Endothelial cell of umbilical vein (primary cell): ENCODE measurements around the gene RMP24.

Source experiments
- BruUV-seq: library from RNA; stranded (reverse); fragments of 400-500 nt; replicated peaks from 2 replicates; lab custom pipeline; 2021; lab: Mats Ljungman, UMichigan
- CTCF ChIA-PET: fragments of 300-600, 350-600 bp; sonication (Branson Sonifier 250); formaldehyde crosslinking; loops from one replicate; lab custom pipeline; 2021; ENCODE audit warnings: antibody characterized with exemption, inconsistent platforms; lab: Charles Lee
- POLR2A ChIA-PET: fragments of 300-600, 350-600 bp; sonication (Branson Sonifier 250); formaldehyde crosslinking; loops from one replicate; lab custom pipeline; 2021; ENCODE audit warnings: antibody characterized with exemption, inconsistent platforms; lab: Charles Lee
- DNase-seq: peaks from one replicate; pipeline ENCODE4 v3.0.0-alpha.2; 2011; ENCODE audit warnings: low read depth, low spot score
- FAIRE-seq: peaks from 2 replicates; lab custom pipeline; 2011; peaks lifted over from hg19 to GRCh38; lab: Jason Lieb, UNC
- H2AFZ ChIP-seq: 2 replicates; pipeline ENCODE4 v1.6.0; 2012; ENCODE audit warnings: low read depth, low read length, control low read depth, inconsistent platforms
- H3K27ac ChIP-seq: 2 replicates; pipeline ENCODE4 v1.5.1; 2011; ENCODE audit warnings: low read depth, mild to moderate bottlenecking, control low read depth, low read length, moderate library complexity; ENCODE audit not compliant: insufficient read depth
- H3K27me3 ChIP-seq, 2 experiments: 2 replicates each; pipeline versions ENCODE4 v1.6.0 to v1.6.1; 2011; ENCODE audit warnings: low read length in 2 of 2, mixed read lengths in 1 of 2; ENCODE audit not compliant: control insufficient read depth in 2 of 2, insufficient read depth in 2 of 2
- H3K36me3 ChIP-seq, 2 experiments: 2 replicates in 1 of 2; 3 replicates in 1 of 2; pipeline ENCODE4 v1.5.1; 2011; ENCODE audit warnings: low read length in 2 of 2, mild to moderate bottlenecking in 1 of 2, moderate library complexity in 1 of 2; ENCODE audit not compliant: control insufficient read depth in 2 of 2, insufficient read depth in 2 of 2; ENCODE audit errors: extremely low read depth in 1 of 2
- H3K4me1 ChIP-seq: 3 replicates; pipeline ENCODE4 v1.5.1; 2011; ENCODE audit warnings: mild to moderate bottlenecking, low read length; ENCODE audit not compliant: control insufficient read depth, insufficient read depth; ENCODE audit errors: extremely low read depth
- H3K4me2 ChIP-seq: 2 replicates; pipeline ENCODE4 v1.6.1; 2011; ENCODE audit warnings: low read length, control low read depth, mixed read lengths; ENCODE audit not compliant: insufficient read depth
- H3K4me3 ChIP-seq, 3 experiments: fragments of 200-600 bp in 1 of 3; sonication (generic), shearing (Covaris generic) in 1 of 3; replicated peaks in 1 of 3; 2 replicates each; pipeline ENCODE4 v1.5.1; 2011 to 2016; ENCODE audit warnings: control low read depth in 3 of 3, low read length in 3 of 3, mild to moderate bottlenecking in 2 of 3, inconsistent platforms in 1 of 3, low read depth in 1 of 3, moderate library complexity in 1 of 3; ENCODE audit not compliant: insufficient read depth in 1 of 3
- H3K79me2 ChIP-seq: 2 replicates; pipeline ENCODE4 v1.6.0; 2012; ENCODE audit warnings: low read length, inconsistent platforms; ENCODE audit not compliant: control insufficient read depth, insufficient read depth
- H3K9ac ChIP-seq: replicated peaks from 2 replicates; pipeline ENCODE3; 2011; ENCODE audit warnings: low read length, control low read depth; ENCODE audit not compliant: insufficient read depth; ENCODE audit errors: extremely low read depth
- H3K9me1 ChIP-seq: replicated peaks from 3 replicates; pipeline ENCODE4 v1.6.0; 2011; ENCODE audit warnings: mild to moderate bottlenecking, low read length; ENCODE audit not compliant: control insufficient read depth, insufficient read depth; ENCODE audit errors: extremely low read depth
- H3K9me3 ChIP-seq: replicated peaks from 2 replicates; pipeline ENCODE4 v1.5.1; 2012; ENCODE audit warnings: low read length, inconsistent platforms; ENCODE audit not compliant: control insufficient read depth, insufficient read depth
- H4K20me1 ChIP-seq: replicated peaks from 2 replicates; pipeline ENCODE3; 2011; ENCODE audit warnings: mild to moderate bottlenecking, low read length; ENCODE audit not compliant: control insufficient read depth, insufficient read depth; ENCODE audit errors: extremely low read depth
- CTCF ChIP-seq, 2 donors: IDR thresholded peaks; 1 replicate in 1 of 2; 2 replicates in 1 of 2; pipeline ENCODE4 v1.5.1; 2011; ENCODE audit warnings: low read length in 2 of 2, mild to moderate bottlenecking in 2 of 2, moderate library complexity in 2 of 2, control low read depth in 1 of 2, inconsistent platforms in 1 of 2, low read depth in 1 of 2; ENCODE audit not compliant: insufficient read depth in 1 of 2; ENCODE audit errors: extremely low read depth in 1 of 2
- FOS ChIP-seq: IDR thresholded peaks from 2 replicates; pipeline ENCODE4 v1.6.1; 2011; ENCODE audit warnings: mild to moderate bottlenecking, low read length, moderate library complexity, borderline replicate concordance; ENCODE audit not compliant: insufficient read depth
- GATA2 ChIP-seq: IDR thresholded peaks from 2 replicates; pipeline ENCODE4 v1.7.0; 2011; ENCODE audit warnings: low read depth, mild to moderate bottlenecking, moderate library complexity, mixed read lengths, low read length; ENCODE audit not compliant: insufficient read length, insufficient read depth
- JUN ChIP-seq: IDR thresholded peaks from 2 replicates; pipeline ENCODE4 v1.6.1; 2011; ENCODE audit warnings: borderline replicate concordance, low read depth; ENCODE audit not compliant: insufficient read length, insufficient read depth
- MYC ChIP-seq: IDR thresholded peaks from one replicate; pipeline ENCODE4 v1.6.1; 2011; ENCODE audit warnings: mild to moderate bottlenecking, low read depth, low read length
- POLR2A ChIP-seq: IDR thresholded peaks from 2 replicates; pipeline ENCODE4 v1.6.1; 2012; ENCODE audit warnings: low read depth, mild to moderate bottlenecking, control low read depth, low read length
- dilution Hi-C: fragments of 300-500 bp; cut with MboI; formaldehyde crosslinking; loops from one replicate; pipeline ENCODE4 v1.15.0; 2019; ENCODE audit warnings: low sequenced_read_pairs; ENCODE audit not compliant: extremely low pct_ligation_motif_present
- intact Hi-C: fragments of 100-400 bp; cut with micrococcal nuclease; formaldehyde crosslinking; loops from one replicate; pipeline ENCODE4 v1.10.0; 2022
- TF ChIP-seq, protein P1 (sequence below): IDR thresholded peaks from 2 replicates; pipeline ENCODE4 v1.6.1; 2011; ENCODE audit not compliant: insufficient read depth, insufficient read length

The RMP24 gene

DNA sequence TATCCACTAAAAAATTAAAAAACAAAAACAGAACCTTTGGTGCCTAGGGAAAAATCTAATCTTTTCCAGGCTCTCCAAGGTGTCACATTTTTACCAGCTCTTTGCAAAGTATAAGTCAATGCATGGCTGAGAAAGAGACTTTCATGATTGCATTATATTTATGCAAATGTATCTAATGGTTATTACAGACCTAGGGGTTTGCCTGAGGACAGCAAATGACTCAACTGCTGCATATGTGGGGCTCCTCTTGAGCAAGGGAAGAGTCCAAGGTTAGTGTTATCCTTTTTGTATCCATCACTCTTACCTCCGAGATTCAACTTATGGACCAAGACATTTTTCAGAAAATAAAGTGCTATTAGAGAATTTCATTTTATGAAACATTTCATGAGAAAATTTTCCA is 33.9 kb upstream of the RMP24 start:
- Histone ChIP-seq H3K79me2 (no peaks in the 10 kb centered on the region), H3K9me3 (no peaks in the 10 kb centered on the region), H4K20me1 (no peaks in the 10 kb centered on the region), H3K27ac (no peak overlapping the region), H3K9me1 (no peaks in the 10 kb centered on the region), H2AFZ (no peak overlapping the region), H3K27me3 (peaks cover 0 to 6% of the 10 kb centered on the region in 2 experiments), H3K9ac (no peak overlapping the region), H3K4me2 (no peak overlapping the region), H3K36me3 (no peaks in the 10 kb centered on the region), H3K4me3 (no peak overlapping the region), H3K4me1 (no peaks in the 10 kb centered on the region)
- FAIRE-seq = no peak
- dilution Hi-C loops (no loop called here), intact Hi-C loops (no loop called here)
- ChIA-PET CTCF (interaction anchor here (0.9 to 6.9 kb wide), 4 partner anchors 12 to 552 kb away, joined by 3 to 68 read pairs (median 4); no protein-coding TSS in a partner anchor), POLR2A (no interaction called here)
- BruUV-seq = no TSS peak
- TF ChIP-seq MYC (no peak), JUN (no peak), GATA2 (no peak), FOS (no peak), POLR2A (no peak), CTCF (IDR thresholded peaks at IDR 0.05; ENCODE audit: extremely low read depth in 1 of 2, insufficient read depth in 1 of 2, low read depth in 1 of 2, low read length in 2 of 2) (no peak)
- TF ChIP-seq, protein P1, sequence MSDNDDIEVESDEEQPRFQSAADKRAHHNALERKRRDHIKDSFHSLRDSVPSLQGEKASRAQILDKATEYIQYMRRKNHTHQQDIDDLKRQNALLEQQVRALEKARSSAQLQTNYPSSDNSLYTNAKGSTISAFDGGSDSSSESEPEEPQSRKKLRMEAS = no peak
- no peak for DNase-seq
